Measurements from ENCODE around the gene PSMF1.

- TF ChIP-seq, protein P1, sequence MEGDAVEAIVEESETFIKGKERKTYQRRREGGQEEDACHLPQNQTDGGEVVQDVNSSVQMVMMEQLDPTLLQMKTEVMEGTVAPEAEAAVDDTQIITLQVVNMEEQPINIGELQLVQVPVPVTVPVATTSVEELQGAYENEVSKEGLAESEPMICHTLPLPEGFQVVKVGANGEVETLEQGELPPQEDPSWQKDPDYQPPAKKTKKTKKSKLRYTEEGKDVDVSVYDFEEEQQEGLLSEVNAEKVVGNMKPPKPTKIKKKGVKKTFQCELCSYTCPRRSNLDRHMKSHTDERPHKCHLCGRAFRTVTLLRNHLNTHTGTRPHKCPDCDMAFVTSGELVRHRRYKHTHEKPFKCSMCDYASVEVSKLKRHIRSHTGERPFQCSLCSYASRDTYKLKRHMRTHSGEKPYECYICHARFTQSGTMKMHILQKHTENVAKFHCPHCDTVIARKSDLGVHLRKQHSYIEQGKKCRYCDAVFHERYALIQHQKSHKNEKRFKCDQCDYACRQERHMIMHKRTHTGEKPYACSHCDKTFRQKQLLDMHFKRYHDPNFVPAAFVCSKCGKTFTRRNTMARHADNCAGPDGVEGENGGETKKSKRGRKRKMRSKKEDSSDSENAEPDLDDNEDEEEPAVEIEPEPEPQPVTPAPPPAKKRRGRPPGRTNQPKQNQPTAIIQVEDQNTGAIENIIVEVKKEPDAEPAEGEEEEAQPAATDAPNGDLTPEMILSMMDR (IDR thresholded peaks at IDR 0.05) = no peak
- TF ChIP-seq POLR2A (IDR thresholded peaks at IDR 0.05) = no peak
Measured at GRCh38 chr20:1178103-1178502, 59.7 kb downstream of the PSMF1 start.

Measured in Peyer's patch (tissue), 4 donors.